ENCODE data around the gene CFAP107.

DNA sequence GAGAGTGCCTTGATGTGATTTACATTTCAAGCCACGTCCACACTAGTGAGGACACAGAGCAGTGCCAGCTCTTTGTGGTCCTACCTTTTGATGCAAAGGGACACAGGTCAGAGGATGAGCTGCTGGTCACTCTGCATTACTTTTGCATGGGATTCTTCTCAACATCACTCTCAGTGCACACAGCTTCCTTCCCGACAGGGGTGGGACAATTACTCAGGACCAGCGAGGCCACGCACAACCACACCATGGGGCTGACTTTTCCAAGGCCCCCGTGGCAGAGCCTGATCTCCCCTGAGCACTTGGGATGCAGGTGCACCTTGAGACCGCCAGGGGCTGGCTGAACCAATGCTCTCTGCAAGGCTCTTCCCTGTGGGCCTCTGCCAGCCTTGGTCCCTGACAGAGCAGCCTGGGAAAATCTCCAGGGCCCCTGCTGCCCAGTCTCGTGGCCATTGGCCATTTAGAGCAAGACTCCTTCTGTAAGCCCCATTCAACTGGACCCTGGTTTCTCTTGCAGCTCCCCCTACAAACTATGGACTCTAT is 14.3 kb downstream of the CFAP107 start:
- no peak for TF ChIP-seq POLR2A (IDR thresholded peaks at IDR 0.05)
- TF ChIP-seq, protein P1, sequence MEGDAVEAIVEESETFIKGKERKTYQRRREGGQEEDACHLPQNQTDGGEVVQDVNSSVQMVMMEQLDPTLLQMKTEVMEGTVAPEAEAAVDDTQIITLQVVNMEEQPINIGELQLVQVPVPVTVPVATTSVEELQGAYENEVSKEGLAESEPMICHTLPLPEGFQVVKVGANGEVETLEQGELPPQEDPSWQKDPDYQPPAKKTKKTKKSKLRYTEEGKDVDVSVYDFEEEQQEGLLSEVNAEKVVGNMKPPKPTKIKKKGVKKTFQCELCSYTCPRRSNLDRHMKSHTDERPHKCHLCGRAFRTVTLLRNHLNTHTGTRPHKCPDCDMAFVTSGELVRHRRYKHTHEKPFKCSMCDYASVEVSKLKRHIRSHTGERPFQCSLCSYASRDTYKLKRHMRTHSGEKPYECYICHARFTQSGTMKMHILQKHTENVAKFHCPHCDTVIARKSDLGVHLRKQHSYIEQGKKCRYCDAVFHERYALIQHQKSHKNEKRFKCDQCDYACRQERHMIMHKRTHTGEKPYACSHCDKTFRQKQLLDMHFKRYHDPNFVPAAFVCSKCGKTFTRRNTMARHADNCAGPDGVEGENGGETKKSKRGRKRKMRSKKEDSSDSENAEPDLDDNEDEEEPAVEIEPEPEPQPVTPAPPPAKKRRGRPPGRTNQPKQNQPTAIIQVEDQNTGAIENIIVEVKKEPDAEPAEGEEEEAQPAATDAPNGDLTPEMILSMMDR (IDR thresholded peaks at IDR 0.05 in 4 of 5, conservative IDR thresholded peaks at IDR 0.05 in 1 of 5): no peak
